ENCODE data around the gene ADCY7.

ADCY7 gene

DNA sequence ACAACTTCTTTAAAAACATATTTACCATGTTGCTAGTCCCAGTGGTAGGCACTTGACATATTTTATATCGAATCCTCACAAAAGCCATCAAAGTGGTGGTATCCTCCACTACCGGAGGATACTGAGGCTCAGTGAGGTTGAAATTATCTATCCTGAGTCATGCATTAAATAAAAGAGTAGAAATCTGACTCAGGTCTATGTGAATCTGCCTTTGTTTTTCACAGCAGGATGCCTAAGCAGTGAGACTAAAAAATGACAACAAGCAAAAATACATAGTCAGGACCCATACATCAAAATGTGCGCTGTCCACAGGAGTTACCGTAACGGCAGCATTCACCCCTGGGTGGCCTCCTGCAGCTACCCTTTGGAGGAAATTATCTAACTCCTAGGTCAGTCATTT, 84.8 kb downstream of the ADCY7 start:
- no peak for FAIRE-seq

DNA sequence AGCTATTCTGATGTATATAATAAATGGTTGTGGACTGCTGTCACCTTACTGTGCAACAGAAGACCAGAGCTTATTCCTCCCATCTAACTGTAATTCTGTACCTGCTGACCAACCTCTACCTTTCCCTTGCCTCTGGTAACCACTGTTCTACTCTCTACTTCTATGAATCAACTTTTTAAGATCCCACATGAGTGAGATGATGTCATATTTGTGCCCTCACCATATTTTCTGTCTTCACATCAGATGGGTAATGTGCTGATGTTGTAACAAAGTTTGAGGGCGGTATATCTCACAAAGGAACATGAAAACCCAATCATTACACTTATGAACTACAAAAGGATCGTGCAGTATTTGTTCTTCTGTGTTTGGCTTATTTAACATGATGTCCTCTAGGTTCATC, 85.6 kb downstream of the ADCY7 start:
- no peak for FAIRE-seq

DNA sequence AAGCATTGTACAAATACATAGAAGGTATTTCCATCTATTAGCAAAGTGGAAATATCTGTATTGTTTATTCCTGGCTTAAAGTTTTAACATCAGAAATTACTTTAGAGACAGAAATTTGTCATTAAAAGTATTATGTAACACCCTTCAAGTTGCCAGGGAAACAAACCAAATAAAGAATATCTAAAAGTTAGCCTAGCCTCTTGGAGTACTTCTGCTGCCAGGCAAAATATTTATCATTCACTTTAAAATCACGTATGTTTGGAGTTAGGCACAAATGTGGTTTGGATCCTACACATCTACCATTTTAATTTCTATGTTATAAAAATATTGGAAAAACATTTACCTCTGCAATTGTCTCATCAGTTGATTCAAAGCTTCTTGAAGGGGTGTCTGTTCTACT, 87.7 kb downstream of the ADCY7 start:
- no peak for FAIRE-seq

DNA sequence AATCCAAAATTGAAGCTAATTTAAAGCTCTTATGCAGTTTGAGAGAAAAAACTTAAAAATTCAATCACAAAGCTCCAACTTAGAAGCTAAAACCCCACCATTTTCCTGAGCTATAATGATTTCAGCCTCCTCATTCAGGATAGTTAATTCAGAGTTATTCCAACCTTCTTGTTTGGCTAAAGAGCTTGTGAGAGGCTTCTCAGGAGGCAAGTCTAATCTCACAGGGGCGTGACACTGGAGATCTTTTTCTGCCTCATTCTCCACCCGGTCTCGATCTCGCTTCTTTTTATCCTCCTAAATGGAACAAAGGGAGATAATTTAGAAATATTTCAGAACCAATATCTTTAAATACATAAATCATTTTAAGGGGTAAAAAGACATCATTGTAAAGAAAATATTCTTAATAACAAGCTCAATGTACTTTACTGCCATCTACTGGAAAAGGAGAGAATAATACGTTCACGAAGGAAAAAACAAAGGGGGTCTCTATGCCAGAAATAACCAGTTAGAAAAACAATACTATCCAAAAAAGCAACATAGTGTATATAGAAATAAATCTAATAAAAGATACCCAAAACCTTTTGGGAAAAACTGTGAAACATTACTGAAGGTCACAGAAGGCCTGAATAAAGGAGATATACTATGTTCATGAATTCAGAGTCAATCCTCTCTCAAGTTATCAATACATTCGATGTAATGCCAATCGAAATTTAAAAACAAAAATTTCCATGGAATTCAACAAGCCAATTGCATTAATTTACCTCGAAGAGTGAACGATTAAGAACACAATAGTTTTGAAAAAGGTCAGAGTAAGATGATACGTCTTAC, 88.5 kb downstream of the ADCY7 start:
- peak; percentile 91 for FAIRE-seq

DNA sequence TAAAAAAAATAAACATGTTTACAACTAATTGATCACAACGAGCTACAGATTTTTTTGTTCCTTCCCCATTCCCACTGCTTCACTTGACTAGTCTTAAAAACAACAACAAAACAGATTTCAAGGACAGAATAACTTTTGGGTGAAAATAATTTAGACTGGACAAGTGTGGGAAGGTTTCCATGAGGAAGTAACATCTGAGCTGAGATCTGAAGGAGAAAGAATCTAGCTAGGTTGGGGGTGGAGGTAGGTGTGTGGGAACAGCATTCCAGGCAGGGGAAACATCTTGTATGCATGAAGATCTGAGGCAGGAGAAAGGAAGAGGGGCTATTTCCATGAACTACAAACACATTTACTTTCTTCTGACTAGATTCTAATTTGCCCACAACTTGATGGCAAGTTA, 93.3 kb downstream of the ADCY7 start:
- FAIRE-seq, result no peak

DNA sequence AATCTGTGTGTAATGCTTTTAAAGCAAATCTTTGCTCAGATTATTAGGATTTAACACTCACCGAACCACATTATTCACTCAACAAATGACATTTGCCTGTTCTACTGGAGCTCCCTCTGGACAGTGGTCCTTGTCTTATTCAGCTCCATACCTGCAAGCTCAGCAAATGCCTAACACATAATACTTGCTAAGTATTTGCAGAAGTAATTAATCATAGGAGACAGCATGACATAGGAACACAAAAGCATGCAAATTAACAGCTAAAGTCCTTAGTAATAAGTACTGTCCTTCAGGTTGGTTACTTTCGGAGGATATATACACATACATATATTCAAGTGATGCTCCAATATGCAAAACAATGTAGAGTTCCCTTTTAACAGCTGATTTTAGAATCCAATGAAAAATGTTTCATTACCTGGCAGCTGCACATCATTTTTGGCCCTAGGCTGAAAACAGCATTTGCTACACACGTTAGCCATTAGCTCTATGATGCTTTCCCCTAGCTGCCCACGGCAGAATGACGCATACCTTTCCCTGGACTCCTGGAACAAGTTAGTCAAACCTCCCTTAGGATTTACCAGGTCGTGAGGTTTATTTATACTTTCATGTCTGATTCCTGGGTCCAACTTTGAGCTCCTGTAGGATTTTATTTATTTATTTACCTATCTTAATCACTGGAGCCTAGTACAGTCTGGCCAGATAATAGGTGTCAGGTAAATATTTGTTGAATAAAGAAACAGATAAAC, 93.9 kb downstream of the ADCY7 start:
- FAIRE-seq, result no peak

DNA sequence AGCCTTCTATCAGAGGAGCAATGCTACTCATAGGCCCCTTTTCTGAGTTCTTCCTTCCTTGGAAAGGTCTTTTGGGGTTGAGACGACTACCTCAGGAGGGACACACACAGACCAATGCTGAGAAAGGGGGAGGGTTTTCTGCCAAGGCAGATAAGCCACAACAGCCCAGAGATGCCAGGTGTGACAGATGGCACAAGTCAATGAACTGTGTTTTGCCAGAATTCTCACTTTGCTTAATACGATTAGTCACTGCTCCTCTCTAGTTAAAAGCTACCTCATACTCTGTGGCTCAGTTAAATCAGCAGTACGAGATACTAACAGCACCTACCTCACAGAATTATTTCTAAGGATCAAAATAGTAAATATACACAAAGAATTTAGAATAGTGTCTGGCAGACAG, 94.4 kb downstream of the ADCY7 start:
- no peak for FAIRE-seq

DNA sequence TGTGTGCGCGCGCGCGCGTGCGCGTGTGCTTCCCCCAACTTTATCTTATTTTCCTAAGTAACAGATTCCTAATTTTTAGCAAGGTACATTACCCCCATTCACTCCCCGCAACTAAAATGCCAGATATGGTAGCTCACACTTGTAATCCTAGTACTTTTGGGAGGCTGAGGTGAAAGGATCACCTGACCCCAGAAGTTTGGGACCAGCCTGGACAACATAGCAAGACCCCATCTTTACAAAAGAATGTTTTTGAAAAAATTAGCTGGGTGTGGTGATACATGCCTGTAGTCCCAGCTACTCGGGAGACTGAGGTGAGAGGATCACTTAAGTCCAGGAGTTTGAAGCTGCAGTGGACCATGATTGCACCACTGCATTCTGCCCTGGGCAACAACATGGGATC, 97.3 kb downstream of the ADCY7 start:
- no peak for FAIRE-seq

DNA sequence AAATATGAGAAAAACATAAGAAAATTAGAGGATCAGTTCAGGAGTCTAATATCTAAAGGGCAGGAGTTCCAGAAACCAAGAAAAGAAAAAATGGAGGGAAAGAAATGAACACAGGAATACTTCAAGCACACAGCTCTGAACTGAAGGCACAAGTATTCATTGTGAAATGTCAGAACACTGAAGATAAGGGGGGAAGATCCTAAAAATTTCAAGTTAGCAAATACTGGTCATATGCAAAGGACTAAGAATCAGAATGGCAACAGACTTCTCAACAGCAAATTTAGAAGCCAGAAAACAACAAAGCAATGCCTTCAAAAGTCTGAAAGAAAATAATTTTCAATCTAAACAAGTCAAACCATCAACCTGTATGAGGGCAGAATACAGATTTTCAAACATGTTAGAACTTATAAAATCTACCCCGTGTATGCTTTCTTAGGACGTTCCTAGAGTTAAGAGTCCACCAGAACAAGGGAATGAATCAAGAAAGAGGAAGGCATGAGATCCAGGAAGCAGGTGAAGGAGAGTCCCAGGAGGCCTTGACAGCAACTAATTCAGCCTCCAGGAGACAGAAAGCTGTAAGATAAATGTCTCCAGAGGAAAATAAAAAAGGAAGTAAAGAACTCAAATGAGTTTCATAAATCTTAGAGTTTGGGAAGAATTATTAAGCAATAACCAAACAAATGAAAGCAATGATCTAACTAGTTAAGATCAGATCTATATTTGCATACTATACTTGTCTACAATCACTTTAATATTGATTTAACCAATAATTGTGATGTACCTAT, 99.6 kb downstream of the ADCY7 start:
- no peak for FAIRE-seq
